K562 (cell line): ENCODE results near the gene ZKSCAN5. TPM values are rescaled to one million over a fixed set of nuclear protein-coding genes. Genes with fewer than 3 reads are reported as not detected.
A peak's percentile ranks its signal among the peaks of the same experiment; 100 is the strongest.

Experiments used
- ARHGAP35 ChIP-seq: fragments of 450-650 bp; IDR thresholded peaks from 2 replicates; pipeline ENCODE4 v1.6.1; 2018; ENCODE audit not compliant: partially characterized antibody
- BACH1 ChIP-seq: fragments of 200-800 bp; sonication (Bioruptor generic); IDR thresholded peaks from 2 replicates; pipeline ENCODE4 v1.6.1; 2016; ENCODE audit warnings: missing genetic modification characterization, missing compliant biosample characterization
- BCOR ChIP-seq: fragments of 450-650 bp; IDR thresholded peaks from 2 replicates; pipeline ENCODE4 v1.6.1; 2016
- CBX8 ChIP-seq: fragments of 200-600 bp; sonication (generic); IDR thresholded peaks from 2 replicates; pipeline ENCODE4 v1.6.1; 2012; ENCODE audit warnings: borderline replicate concordance, mixed run types, low read depth, mild to moderate bottlenecking, moderate library complexity, mixed read lengths, low read length, control low read depth, inconsistent platforms; ENCODE audit not compliant: poor library complexity, severe bottlenecking; ENCODE audit errors: extremely low read depth
- CHCHD3 ChIP-seq: fragments of 250-450 bp; sonication (Bioruptor Pico); IDR thresholded peaks from 2 replicates; pipeline ENCODE4 v2.1.2; 2022; ENCODE audit warnings: mild to moderate bottlenecking
- CUX1 ChIP-seq: fragments of 200-800 bp; sonication (Bioruptor generic); IDR thresholded peaks from 2 replicates; pipeline ENCODE4 v1.6.1; 2016; ENCODE audit warnings: missing genetic modification characterization, missing compliant biosample characterization
- GATA2 ChIP-seq: sonication (generic); formaldehyde crosslinking; IDR thresholded peaks from 2 replicates; pipeline ENCODE4 v1.4.0; 2020; ENCODE audit warnings: mild to moderate bottlenecking, missing genetic modification reagents
- HCFC1 ChIP-seq: IDR thresholded peaks from 2 replicates; pipeline ENCODE4 v1.6.1; 2012; ENCODE audit warnings: low read depth, low read length, improper control_type of control experiment
- KDM1A ChIP-seq, 2 experiments: fragments of 450-650 bp; IDR thresholded peaks; 2 replicates each; pipeline ENCODE4 v1.6.1; 2016; ENCODE audit warnings: mild to moderate bottlenecking in 2 of 2
- LEF1 ChIP-seq: fragments of 450-650 bp; IDR thresholded peaks from 2 replicates; pipeline ENCODE4 v1.6.1; 2016; ENCODE audit warnings: mild to moderate bottlenecking
- POLR2AphosphoS5 ChIP-seq: IDR thresholded peaks from 2 replicates; pipeline ENCODE4 v1.6.1; 2011; ENCODE audit warnings: mild to moderate bottlenecking, low read depth, low read length, moderate library complexity; ENCODE audit not compliant: control insufficient read depth, insufficient read depth
- RAD21 ChIP-seq, 2 experiments: fragments of 250-450 bp in 1 of 2; fragments of 450-650 bp in 1 of 2; sonication (Bioruptor Pico) in 1 of 2; formaldehyde crosslinking in 1 of 2; IDR thresholded peaks in 1 of 2; conservative IDR thresholded peaks in 1 of 2; 2 replicates each; pipeline versions ENCODE4 v1.4.0 to v1.8.0; 2020 to 2022; ENCODE audit warnings: mild to moderate bottlenecking in 2 of 2, moderate library complexity in 1 of 2
- RAD51 ChIP-seq: fragments of 450-650 bp; IDR thresholded peaks from 2 replicates; pipeline ENCODE4 v1.7.1; 2016; ENCODE audit warnings: low read depth, mild to moderate bottlenecking, borderline replicate concordance
- THRB ChIP-seq: fragments of 450-650 bp; formaldehyde crosslinking; conservative IDR thresholded peaks from 2 replicates; pipeline ENCODE4 v1.4.0; 2022; ENCODE audit warnings: mild to moderate bottlenecking, missing genetic modification characterization
- TRIM28 ChIP-seq: fragments of 450-650 bp; IDR thresholded peaks from 2 replicates; pipeline ENCODE4 v1.6.1; 2017
- ZBTB7A ChIP-seq: IDR thresholded peaks from 2 replicates; pipeline ENCODE4 v1.6.1; 2011; ENCODE audit warnings: low read depth, mild to moderate bottlenecking, low read length, moderate library complexity, borderline replicate concordance; ENCODE audit not compliant: control insufficient read depth
- ZNF277 ChIP-seq: fragments of 250-450 bp; sonication (Bioruptor Pico); IDR thresholded peaks from 2 replicates; pipeline ENCODE4 v1.8.0; 2022; ENCODE audit warnings: inconsistent platforms, mild to moderate bottlenecking, moderate library complexity, borderline replicate concordance
- ZNF655 ChIP-seq: fragments of 250-450 bp; sonication (Bioruptor Pico); IDR thresholded peaks from 2 replicates; pipeline ENCODE4 v1.5.0; 2021
- ZNF707 ChIP-seq: fragments of 250-450 bp; sonication (Bioruptor Pico); conservative IDR thresholded peaks from 2 replicates; pipeline ENCODE4 v1.8.0; 2022; ENCODE audit warnings: inconsistent platforms, mild to moderate bottlenecking, moderate library complexity
- polyA plus RNA-seq, 8 experiments: library from polyadenylated mRNA; depleted of rRNA in 4 of 8; stranded (reverse) in 5 of 8; unstranded in 3 of 8; fragments of >200 nt; fragmentation: Nextera tagmentation in 2 of 8; fragmentation: Illumina TruSeq in 1 of 8; extraction: Ambion mirVana in 2 of 8; extraction: Trizol in 1 of 8; gene quantifications; 2 replicates each; pipeline versions ENCODE4 v1.2.1 to v1.2.3, GENCODE V29; 2011 to 2014; ENCODE audit warnings: inconsistent platforms in 1 of 8, missing spikeins in 1 of 8
- total RNA-seq, 7 experiments: library from RNA; depleted of rRNA in 6 of 7; stranded (reverse); fragments of >200 nt in 6 of 7; fragmentation: Illumina TruSeq in 2 of 7; extraction: Trizol in 2 of 7; gene quantifications; 2 replicates each; pipeline versions ENCODE4 v1.2.1 to v1.2.3, GENCODE V29; 2011 to 2021; ENCODE audit warnings: low replicate concordance in 1 of 7

ZKSCAN5 gene
- total and polyA plus RNA-seq, 9 of the 15 experiments (the other 6 are each of a cell fraction or from before 2014, with no cell fraction given): 4.2 to 19.0 (median 15.0) TPM

DNA sequence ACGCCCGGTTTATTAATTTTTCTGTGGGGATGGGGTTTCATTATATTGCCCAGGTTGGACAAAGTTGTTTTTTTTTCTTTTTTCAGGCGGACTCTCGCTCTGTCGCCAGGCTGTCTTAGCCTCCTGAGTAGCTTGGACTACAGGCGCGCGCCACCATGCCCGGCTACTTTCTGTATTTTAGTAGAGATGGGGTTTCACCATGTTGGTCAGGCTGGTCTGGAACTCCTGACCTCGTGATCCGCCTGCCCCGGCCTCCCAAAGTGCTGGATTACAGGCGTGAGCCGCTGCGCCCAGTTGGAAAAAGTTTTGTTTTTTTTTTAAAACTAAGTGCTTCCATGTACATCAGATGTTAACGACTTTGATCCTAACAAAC is 3.8 kb upstream of the ZKSCAN5 start (continued):
- TF ChIP-seq ZNF655 (CRISPR knock-in tag) (no peak), BACH1 (tag) (no peak), CBX8 (no peak), BCOR (peak; percentile 35; the same call in 1 of the 2 replicates), CUX1 (CRISPR knock-in tag) (no peak), TRIM28 (peak; percentile 13; the same call in 1 of the 2 replicates), RAD51 (no peak), GATA2 (CRISPR knock-in tag) (no peak), ARHGAP35 (no peak), RAD21 (CRISPR knock-in tag; conservative IDR thresholded peaks at IDR 0.05 in 1 of 2, IDR thresholded peaks at IDR 0.05 in 1 of 2) (no peak), KDM1A (IDR thresholded peaks at IDR 0.05) (no peak), ZNF277 (CRISPR knock-in tag) (no peak), ZNF707 (CRISPR knock-in tag) (no peak), THRB (no peak), POLR2AphosphoS5 (no peak), ZBTB7A (no peak), LEF1 (no peak), CHCHD3 (CRISPR knock-in tag) (0 out of 2 replicates have a peak, but pooled peaks have one; percentile 59), HCFC1 (no peak)
